ENCODE measurements around the gene NPIPA2.
"Not testable (repeated sequence)": the region's sequence is repeated elsewhere in the genome, so short reads cannot be mapped to it uniquely, and the experiment has no call there.

The NPIPA2 gene

GRCh38 chr16:14742273-14743128, at the start of gene NPIPA2:
NPIPA2 (plus strand) TSS chr16:14742533; CDS start chr16:14748066, 5,533 bp downstream.
- not testable (repeated sequence) for H3K9me3 ChIP-seq (replicated peaks in 1 of 11); H3K4me1 ChIP-seq; H3K9ac ChIP-seq; H4K20me1 ChIP-seq; H3K36me3 ChIP-seq; H3K4me2 ChIP-seq; H3K4me3 ChIP-seq; H3K27me3 ChIP-seq; H3K27ac ChIP-seq

- H3K27me3 ChIP-seq; H4K20me1 ChIP-seq; H3K4me2 ChIP-seq; H3K36me3 ChIP-seq; H3K9ac ChIP-seq; H3K27ac ChIP-seq; H3K9me3 ChIP-seq (replicated peaks in 1 of 11); H3K4me1 ChIP-seq; H3K4me3 ChIP-seq: not testable (repeated sequence)
Observed at GRCh38 chr16:14694129-14694528, 48.2 kb upstream of the NPIPA2 start, which contains the start of gene PLA2G10. PLA2G10 (minus strand) TSS chr16:14694308; CDS start chr16:14694229, 79 bp downstream.

DNA sequence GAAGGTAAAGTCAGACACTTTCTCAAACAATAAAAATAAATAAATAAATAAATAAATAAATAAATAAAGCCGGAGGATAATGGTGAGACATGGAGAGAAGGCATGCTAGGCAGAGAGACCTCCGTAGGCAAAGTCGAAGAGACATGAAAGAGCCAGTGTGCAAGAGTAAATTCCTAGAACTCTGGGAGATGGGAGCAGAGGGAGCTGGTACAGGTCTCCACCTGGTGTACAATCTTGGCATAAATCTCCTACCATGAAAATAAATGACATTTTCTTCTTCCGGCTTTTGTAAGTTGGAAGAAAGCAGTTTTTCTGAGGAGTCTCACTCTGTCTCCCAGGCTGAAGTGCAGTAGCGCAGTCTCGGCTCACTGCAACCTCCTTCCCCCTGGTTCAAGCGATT, 40.5 kb upstream of the NPIPA2 start:
- H3K27ac ChIP-seq; H3K9ac ChIP-seq; H3K9me3 ChIP-seq (replicated peaks in 1 of 11); H3K36me3 ChIP-seq; H3K4me1 ChIP-seq; H3K27me3 ChIP-seq; H3K4me3 ChIP-seq; H3K4me2 ChIP-seq; H4K20me1 ChIP-seq: not testable (repeated sequence)

GRCh38 chr16:14702672-14703071, 39.7 kb upstream of the NPIPA2 start:
- not testable (repeated sequence) for H3K4me3 ChIP-seq; H3K4me2 ChIP-seq; H3K27me3 ChIP-seq; H3K36me3 ChIP-seq; H3K9me3 ChIP-seq (replicated peaks in 1 of 11); H3K9ac ChIP-seq; H3K27ac ChIP-seq; H3K4me1 ChIP-seq; H4K20me1 ChIP-seq

DNA sequence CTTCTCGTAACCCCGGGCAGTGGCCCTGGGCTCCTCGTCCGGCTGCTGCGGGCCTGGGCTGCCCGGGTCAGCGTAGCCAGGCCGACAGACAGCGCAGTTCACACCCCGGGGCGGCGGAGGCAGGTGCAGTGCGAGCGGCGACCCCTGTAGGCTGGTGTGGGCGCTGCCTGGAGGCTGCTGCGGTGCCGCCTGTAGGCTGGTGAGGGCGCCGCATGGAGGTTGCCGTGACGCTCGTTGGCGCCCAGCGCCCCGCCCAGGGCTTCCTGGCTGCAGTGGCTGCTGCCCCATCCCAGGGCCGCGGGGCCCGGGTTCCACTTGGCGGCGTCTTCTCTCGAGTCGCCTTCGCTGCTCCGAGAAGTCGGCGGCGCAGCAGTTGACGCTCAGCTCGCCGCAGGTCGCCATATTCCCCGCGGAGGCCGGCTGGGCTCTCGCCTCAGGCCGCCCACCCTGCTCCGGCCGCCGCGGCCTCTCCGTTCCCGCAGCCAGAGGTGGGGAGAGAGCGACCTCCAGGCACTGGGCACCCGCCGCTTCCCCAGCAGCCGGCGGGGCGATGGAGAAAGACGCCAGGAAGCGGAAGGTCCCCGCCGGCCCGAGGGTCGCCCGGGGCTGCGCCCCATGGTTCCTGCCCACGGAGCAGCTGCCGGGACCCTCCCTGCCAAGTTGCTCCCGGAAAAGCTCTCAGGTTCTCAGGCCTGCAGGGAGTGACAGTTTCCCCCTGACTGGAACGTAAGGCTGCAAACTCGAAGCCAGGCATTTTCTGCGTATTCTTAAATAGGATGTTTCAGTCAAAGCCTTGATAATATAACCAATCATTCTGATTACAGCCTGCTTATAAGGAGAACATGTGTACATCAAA, 38.9 kb upstream of the NPIPA2 start, which contains the start of gene NPIPA3:
Gene NPIPA3 (plus strand): TSS at position 256 of the 856 bp plus-strand sequence. CDS start 5,533 bp downstream, outside the sequence.
- not testable (repeated sequence) for H3K4me2 ChIP-seq; H3K36me3 ChIP-seq; H3K9ac ChIP-seq; H3K4me3 ChIP-seq; H3K27ac ChIP-seq; H3K9me3 ChIP-seq (replicated peaks in 1 of 11); H3K4me1 ChIP-seq; H4K20me1 ChIP-seq; H3K27me3 ChIP-seq

GRCh38 chr16:14733233-14733632, 9.1 kb upstream of the NPIPA2 start:
- H3K4me3 ChIP-seq; H3K27ac ChIP-seq; H3K9ac ChIP-seq; H3K27me3 ChIP-seq; H3K36me3 ChIP-seq; H3K4me2 ChIP-seq; H4K20me1 ChIP-seq; H3K4me1 ChIP-seq; H3K9me3 ChIP-seq (replicated peaks in 1 of 11): not testable (repeated sequence)

GRCh38 chr16:14740832-14741385, 1.4 kb upstream of the NPIPA2 start:
- H3K4me2 ChIP-seq; H3K9ac ChIP-seq; H3K27me3 ChIP-seq; H3K36me3 ChIP-seq; H3K4me3 ChIP-seq; H3K4me1 ChIP-seq; H3K27ac ChIP-seq; H4K20me1 ChIP-seq; H3K9me3 ChIP-seq (replicated peaks in 1 of 11): not testable (repeated sequence)

DNA sequence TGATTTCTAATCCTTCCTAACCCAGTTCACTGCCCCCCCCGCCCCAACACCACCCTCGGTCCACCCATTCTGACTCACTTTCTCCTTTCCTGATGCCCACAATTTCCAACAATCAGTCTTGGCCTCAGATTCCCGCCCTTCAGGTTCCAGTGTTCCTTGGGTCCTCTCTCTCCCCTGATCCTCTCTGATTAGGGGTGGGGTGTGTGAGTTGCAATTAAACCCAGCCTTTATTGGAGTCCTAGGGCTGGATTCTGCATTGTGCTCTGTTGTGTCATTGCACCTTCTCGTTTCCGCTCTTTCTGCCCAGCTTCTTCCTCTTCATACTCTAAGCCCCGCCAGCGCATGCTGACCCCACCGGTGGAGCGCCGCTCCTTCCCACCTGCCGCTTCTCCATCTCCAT, 539 bp upstream of the NPIPA2 start:
- not testable (repeated sequence) for H3K36me3 ChIP-seq; H3K9me3 ChIP-seq (replicated peaks in 1 of 11); H3K27ac ChIP-seq; H3K4me2 ChIP-seq; H3K4me3 ChIP-seq; H4K20me1 ChIP-seq; H3K9ac ChIP-seq; H3K27me3 ChIP-seq; H3K4me1 ChIP-seq

GRCh38 chr16:14773654-14774053, 31.3 kb downstream of the NPIPA2 start:
- not testable (repeated sequence) for H3K27me3 ChIP-seq

GRCh38 chr16:14775624-14776023, 33.3 kb downstream of the NPIPA2 start:
- H3K27me3 ChIP-seq; H3K4me1 ChIP-seq; H3K36me3 ChIP-seq; H3K9me3 ChIP-seq (replicated peaks in 1 of 11); H3K4me2 ChIP-seq; H3K9ac ChIP-seq; H4K20me1 ChIP-seq; H3K27ac ChIP-seq; H3K4me3 ChIP-seq: not testable (repeated sequence)

More at GRCh38 chr16:14773654-14774053, 31.3 kb downstream of the NPIPA2 start:
- not testable (repeated sequence) for H4K20me1 ChIP-seq; H3K36me3 ChIP-seq; H3K27ac ChIP-seq; H3K9ac ChIP-seq; H3K4me2 ChIP-seq; H3K4me1 ChIP-seq; H3K9me3 ChIP-seq (replicated peaks in 1 of 11); H3K4me3 ChIP-seq

DNA sequence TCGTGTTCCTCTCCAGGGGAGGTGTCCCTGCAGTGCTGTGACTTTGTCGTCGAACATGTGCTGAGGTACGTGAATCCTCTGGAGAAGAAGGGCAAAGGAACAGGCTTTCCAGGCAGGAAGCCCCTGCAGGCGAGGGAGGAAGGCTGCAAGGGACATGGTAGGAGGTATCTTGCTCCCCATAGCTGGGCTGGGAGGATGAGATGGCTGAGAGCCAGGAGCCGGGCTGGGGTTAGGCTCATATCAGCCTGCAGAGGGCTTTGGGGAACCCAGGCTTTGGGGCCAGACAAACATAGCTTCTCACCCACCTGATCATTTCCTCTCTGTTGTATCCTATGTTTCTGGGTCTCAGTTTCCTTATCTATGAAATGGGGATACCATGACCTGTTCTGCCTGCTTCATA, 34.4 kb downstream of the NPIPA2 start:
- not testable (repeated sequence) for H3K9ac ChIP-seq; H3K4me1 ChIP-seq; H3K4me3 ChIP-seq; H3K9me3 ChIP-seq (replicated peaks in 1 of 11); H3K4me2 ChIP-seq; H3K27me3 ChIP-seq; H3K36me3 ChIP-seq; H4K20me1 ChIP-seq; H3K27ac ChIP-seq

DNA sequence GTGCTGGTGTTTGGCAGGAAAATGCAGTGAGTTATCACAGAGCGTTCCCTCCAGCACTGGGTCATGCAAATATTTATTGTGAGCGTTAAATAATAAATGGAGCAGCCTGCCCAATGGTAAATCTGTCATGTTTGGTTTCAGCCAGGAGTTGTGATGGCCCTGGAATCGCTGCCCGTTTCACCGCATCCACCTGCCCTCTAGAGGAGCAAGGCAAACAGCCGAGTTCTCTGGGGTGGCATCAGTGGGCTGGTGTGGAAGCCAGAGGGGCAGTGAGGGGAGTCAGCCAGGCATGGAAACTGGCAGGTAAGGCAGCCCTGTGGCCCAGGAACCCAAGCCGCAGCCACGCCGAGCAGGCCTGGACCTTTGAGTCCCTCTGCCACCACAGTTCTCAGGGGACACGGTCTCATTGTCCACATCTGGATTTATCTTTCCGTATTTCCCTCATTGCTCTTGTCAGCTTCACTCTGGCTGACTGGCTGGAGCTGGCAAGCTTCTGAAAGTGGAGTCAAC, 37.1 kb downstream of the NPIPA2 start:
- not testable (repeated sequence) for H3K4me3 ChIP-seq; H3K4me1 ChIP-seq; H3K27ac ChIP-seq; H3K9ac ChIP-seq; H3K9me3 ChIP-seq (replicated peaks in 1 of 11); H4K20me1 ChIP-seq; H3K4me2 ChIP-seq; H3K36me3 ChIP-seq; H3K27me3 ChIP-seq

- H3K36me3 ChIP-seq; H3K4me1 ChIP-seq; H3K4me3 ChIP-seq; H3K27me3 ChIP-seq; H4K20me1 ChIP-seq; H3K27ac ChIP-seq; H3K9ac ChIP-seq; H3K9me3 ChIP-seq (replicated peaks in 1 of 11); H3K4me2 ChIP-seq: not testable (repeated sequence)
Observed at GRCh38 chr16:14786180-14786579, 43.8 kb downstream of the NPIPA2 start.

DNA sequence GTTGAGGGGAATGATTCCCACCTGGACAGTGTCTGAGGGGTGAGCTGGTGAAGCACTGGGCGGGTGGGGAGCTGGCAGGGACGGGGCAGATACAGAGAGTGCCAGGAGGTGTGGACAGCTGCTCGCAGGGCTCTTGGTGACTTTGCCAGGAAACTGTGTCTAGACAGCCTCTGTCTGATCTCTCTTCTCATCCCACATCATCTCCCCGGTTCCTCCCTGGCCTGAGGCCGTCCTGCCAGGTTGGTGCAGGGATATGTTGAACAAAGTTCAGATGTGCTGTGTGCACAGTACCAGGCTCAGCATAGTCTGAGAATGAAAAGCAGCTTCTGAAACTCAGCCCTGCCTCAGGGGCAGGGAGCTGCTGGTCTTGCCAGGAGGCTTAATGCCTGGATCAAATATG, 47.2 kb downstream of the NPIPA2 start:
- not testable (repeated sequence) for H3K4me3 ChIP-seq; H3K9ac ChIP-seq; H3K4me2 ChIP-seq; H4K20me1 ChIP-seq; H3K36me3 ChIP-seq; H3K9me3 ChIP-seq (replicated peaks in 1 of 11); H3K27me3 ChIP-seq; H3K27ac ChIP-seq; H3K4me1 ChIP-seq

Data from BLaER1 treated with 17β-estradiol and CSF1 and Interleukin-3, amounts not matched to agents 10 nM and 100 nM (cell line).